IMR-90 (cell line): ENCODE results near the gene EXPH5. TPM values are rescaled to one million over a fixed set of nuclear protein-coding genes. Genes with fewer than 3 reads are reported as not detected.
A peak's percentile ranks its signal among the peaks of the same experiment; 100 is the strongest.

Experiments
- ATAC-seq: fragments of 200-7000 bp; cut with Tn5 transposase; 2 replicates; pipeline ENCODE4 v1.9.1; 2020; ENCODE audit warnings: low read depth, mild to moderate bottlenecking, moderate library complexity
- BruUV-seq: library from RNA; stranded (reverse); fragments of 400-500 nt; replicated peaks from 2 replicates; lab custom pipeline; 2021; lab: Mats Ljungman, UMichigan
- CTCF ChIA-PET: fragments of 300-600 bp; formaldehyde crosslinking; extraction: SDS; loops from one replicate; lab custom pipeline; 2021; ENCODE audit warnings: antibody characterized with exemption; lab: Yijun Ruan, JAX
- POLR2A ChIA-PET: fragments of 300-600 bp; sonication (Branson Sonifier 250); formaldehyde crosslinking; loops from one replicate; lab custom pipeline; 2022; ENCODE audit warnings: antibody characterized with exemption; ENCODE audit not compliant: unreplicated experiment; lab: Charles Lee
- DNase-seq: peaks from one replicate; pipeline ENCODE4 v3.0.0; 2013
- H2AFZ ChIP-seq: replicated peaks from 2 replicates; pipeline ENCODE3; 2013; ENCODE audit warnings: low read length, mild to moderate bottlenecking; ENCODE audit not compliant: poor library complexity
- H2AK5ac ChIP-seq: 2 replicates; pipeline ENCODE4 v1.6.1; 2013; ENCODE audit warnings: low read depth, low read length, inconsistent platforms
- H2AK9ac ChIP-seq: replicated peaks from 2 replicates; pipeline ENCODE3; 2013; ENCODE audit warnings: mild to moderate bottlenecking, low read depth, low read length, moderate library complexity; ENCODE audit not compliant: poor library complexity
- H2BK120ac ChIP-seq: 2 replicates; pipeline ENCODE4 v1.6.1; 2013; ENCODE audit warnings: low read depth, low read length, inconsistent platforms
- H2BK15ac ChIP-seq: 3 replicates; pipeline ENCODE4 v1.6.1; 2013; ENCODE audit warnings: low read depth, low read length, inconsistent platforms
- H2BK20ac ChIP-seq: 2 replicates; pipeline ENCODE4 v1.6.1; 2013; ENCODE audit warnings: low read depth, mild to moderate bottlenecking, inconsistent platforms, low read length, moderate library complexity
- H2BK5ac ChIP-seq: 2 replicates; pipeline ENCODE4 v1.6.1; 2013; ENCODE audit warnings: mild to moderate bottlenecking, low read depth, low read length, inconsistent platforms; ENCODE audit not compliant: poor library complexity, severe bottlenecking
- H3K14ac ChIP-seq: replicated peaks from 2 replicates; pipeline ENCODE4 v1.6.1; 2013; ENCODE audit warnings: low read depth, low read length, inconsistent platforms
- H3K18ac ChIP-seq: 2 replicates; pipeline ENCODE4 v1.6.1; 2013; ENCODE audit warnings: low read depth, low read length, control low read depth
- H3K23ac ChIP-seq: 2 replicates; pipeline ENCODE4 v1.6.1; 2013; ENCODE audit warnings: low read depth, low read length, inconsistent platforms
- H3K27ac ChIP-seq: 2 replicates; pipeline ENCODE4 v1.5.1; 2013; ENCODE audit warnings: mild to moderate bottlenecking, control low read depth, low read length; ENCODE audit not compliant: insufficient read depth
- H3K27me3 ChIP-seq: 2 replicates; pipeline ENCODE4 v1.6.1; 2013; ENCODE audit warnings: low read length; ENCODE audit not compliant: control insufficient read depth, insufficient read depth
- H3K36me3 ChIP-seq: 2 replicates; pipeline ENCODE4 v1.6.1; 2013; ENCODE audit warnings: low read length, mixed read lengths; ENCODE audit not compliant: control insufficient read depth, insufficient read depth
- H3K4ac ChIP-seq: 2 replicates; pipeline ENCODE4 v1.6.1; 2013; ENCODE audit warnings: low read depth, low read length, inconsistent platforms
- H3K4me1 ChIP-seq: 2 replicates; pipeline ENCODE4 v1.6.1; 2013; ENCODE audit warnings: low read length, mixed read lengths; ENCODE audit not compliant: control insufficient read depth, insufficient read depth
- H3K4me2 ChIP-seq: 2 replicates; pipeline ENCODE4 v1.6.1; 2013; ENCODE audit warnings: low read depth, mild to moderate bottlenecking, control low read depth, low read length, moderate library complexity
- H3K4me3 ChIP-seq: 2 replicates; pipeline ENCODE4 v1.5.1; 2013; ENCODE audit warnings: low read depth, mild to moderate bottlenecking, control low read depth, low read length, moderate library complexity; ENCODE audit not compliant: insufficient read depth
- H3K56ac ChIP-seq: 2 replicates; pipeline ENCODE4 v1.6.1; 2013; ENCODE audit warnings: low read length, inconsistent platforms; ENCODE audit not compliant: insufficient read depth; ENCODE audit errors: extremely low read depth
- H3K79me1 ChIP-seq, 2 experiments: 2 replicates each; pipeline ENCODE4 v1.6.1; 2013; ENCODE audit warnings: low read length in 2 of 2, inconsistent platforms in 1 of 2, low read depth in 1 of 2
- H3K9ac ChIP-seq: 2 replicates; pipeline ENCODE4 v1.6.1; 2013; ENCODE audit warnings: low read depth, low read length, control low read depth
- H3K9me1 ChIP-seq: 2 replicates; pipeline ENCODE4 v1.6.1; 2013; ENCODE audit warnings: low read length, inconsistent platforms; ENCODE audit not compliant: insufficient read depth
- H3K9me3 ChIP-seq: 2 replicates; pipeline ENCODE4 v1.6.1; 2013; ENCODE audit warnings: low read length; ENCODE audit not compliant: control insufficient read depth, insufficient read depth
- H4K20me1 ChIP-seq: 2 replicates; pipeline ENCODE4 v1.6.1; 2013; ENCODE audit warnings: low read length, inconsistent platforms; ENCODE audit not compliant: insufficient read depth
- H4K5ac ChIP-seq: 2 replicates; pipeline ENCODE4 v1.6.1; 2013; ENCODE audit warnings: mild to moderate bottlenecking, low read depth, low read length, control low read depth
- H4K8ac ChIP-seq, 2 experiments: 2 replicates each; pipeline ENCODE4 v1.6.1; 2013; ENCODE audit warnings: low read depth in 2 of 2, low read length in 2 of 2, control low read depth in 1 of 2, inconsistent platforms in 1 of 2
- H4K91ac ChIP-seq: 2 replicates; pipeline ENCODE4 v1.6.1; 2013; ENCODE audit warnings: low read depth, low read length, inconsistent platforms; ENCODE audit not compliant: insufficient read depth
- BHLHE40 ChIP-seq: fragments of 150-350 bp; IDR thresholded peaks from 2 replicates; pipeline ENCODE4 v1.6.1; 2016; ENCODE audit warnings: mild to moderate bottlenecking, low read depth, low read length
- MAFK ChIP-seq: IDR thresholded peaks from 2 replicates; pipeline ENCODE4 v1.6.1; 2012; ENCODE audit warnings: low read depth, low read length, improper control_type of control experiment
- POLR2A ChIP-seq: IDR thresholded peaks from 2 replicates; pipeline ENCODE4 v1.6.1; 2012; ENCODE audit warnings: mild to moderate bottlenecking, low read depth, low read length
- USF2 ChIP-seq: fragments of 150-350 bp; IDR thresholded peaks from 2 replicates; pipeline ENCODE4 v1.6.1; 2017; ENCODE audit warnings: mild to moderate bottlenecking, antibody characterized with exemption, low read length, low read depth
- WGBS, 2 experiments: methylation state at CpG; one replicate each; pipeline versions ENCODE4 v1.1.5 to v1.1.7; 2013; ENCODE audit warnings: missing lambda C conversion rate in 2 of 2; ENCODE audit not compliant: insufficient read length in 1 of 2; ENCODE audit errors: extremely low coverage in 2 of 2; 5-methylcytosine and 5-hydroxymethylcytosine counted together
- dilution Hi-C: fragments of 300-500 bp; cut with HindIII; formaldehyde crosslinking; loops from one replicate; pipeline ENCODE4 v1.14.3; 2018; ENCODE audit warnings: low sequenced_read_pairs; ENCODE audit not compliant: unreplicated experiment
- in situ Hi-C: fragments of 300-500 bp; cut with MboI; formaldehyde crosslinking; loops from 3 replicates; pipeline ENCODE4 v1.14.3; 2019; ENCODE audit warnings: low sequenced_read_pairs, inconsistent platforms, mixed read lengths
- intact Hi-C: fragments of 100-400 bp; cut with micrococcal nuclease; formaldehyde crosslinking; loops from 2 replicates; pipeline ENCODE4 v1.10.0; 2022
- polyA plus RNA-seq, 3 experiments: library from polyadenylated mRNA; depleted of rRNA; stranded (reverse); fragments of >200 nt; gene quantifications; 2 replicates each; pipeline ENCODE4 v1.2.3, GENCODE V29; 2012; ENCODE audit warnings: low replicate concordance in 1 of 3
- total RNA-seq: library from RNA; depleted of rRNA; stranded (reverse); fragments of >200 nt; gene quantifications from 2 replicates; pipeline ENCODE4 v1.2.3, GENCODE V29; 2012

The EXPH5 gene
- total and polyA plus RNA-seq, 2 of the 4 experiments (the other 2 are of a cell fraction) = 0.05 to 0.72 TPM

DNA sequence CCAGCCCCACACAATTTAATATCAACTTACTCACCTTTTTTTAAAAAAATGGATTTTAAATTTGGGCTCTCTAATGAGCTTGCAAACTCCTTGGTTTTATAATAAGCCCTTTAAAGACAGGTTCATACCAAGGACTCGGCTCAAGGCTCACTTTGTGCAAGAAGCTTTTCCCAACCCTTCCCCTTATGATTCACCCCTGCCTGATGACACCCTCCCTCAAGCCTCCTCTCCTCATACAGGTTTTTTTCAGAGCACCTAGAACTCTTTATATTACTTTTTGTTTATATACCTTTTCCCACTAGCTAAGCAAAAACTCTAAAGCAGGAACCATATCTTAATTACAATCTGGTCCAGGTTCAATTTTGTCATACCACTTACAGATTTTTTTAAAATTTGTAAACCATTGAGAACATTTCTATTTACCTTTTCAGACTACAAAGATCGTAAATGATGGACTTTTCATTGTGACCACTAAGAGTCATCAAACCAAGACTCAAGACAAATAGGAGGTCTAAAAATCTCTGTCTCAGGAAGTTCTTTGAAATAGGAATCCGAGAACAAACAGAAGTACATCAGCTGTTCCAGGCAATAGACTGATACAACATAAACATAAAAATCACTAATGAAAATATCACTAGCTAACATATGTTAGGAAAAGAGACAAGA is 13.1 kb upstream of the EXPH5 start:
- H3K27me3 ChIP-seq = peaks cover 2% of the 10 kb centered on the region; the same call in 1 of the 2 replicates
- no peaks in the 10 kb centered on the region for H3K9me3 ChIP-seq
- no peak overlapping the region for H2AK5ac ChIP-seq
- H4K5ac ChIP-seq = no peak overlapping the region
- no peak overlapping the region for H3K14ac ChIP-seq
- no CpG with 5 or more reads among the region's 3 CpGs for WGBS, 2 experiments
- no peak overlapping the region for H3K4ac ChIP-seq
- TF ChIP-seq MAFK (no peak), USF2 (no peak), BHLHE40 (no peak), POLR2A (no peak)
- H4K91ac ChIP-seq = no peak overlapping the region
- H4K8ac ChIP-seq = no peak overlapping the region
- intact Hi-C loops = loop anchor here (10.0 kb wide), 1 partner anchor 1062 kb away; no protein-coding TSS in a partner anchor
- ChIA-PET POLR2A (no interaction called here), CTCF (interaction anchor here (0.7 kb wide), 1 partner anchor 18 kb away, joined by 3 read pairs; no protein-coding TSS in a partner anchor)
- H2BK15ac ChIP-seq = no peak overlapping the region
- ATAC-seq = no peak
- no peak overlapping the region for H2BK120ac ChIP-seq
- no peak overlapping the region for H2AFZ ChIP-seq
- no peak overlapping the region for H3K9ac ChIP-seq
- H3K4me2 ChIP-seq = no peak overlapping the region
- H3K79me1 ChIP-seq = no peaks in the 10 kb centered on the region
- H3K4me3 ChIP-seq = no peak overlapping the region
- no TSS peak for BruUV-seq
- H3K18ac ChIP-seq = no peak overlapping the region
- no peak overlapping the region for H3K27ac ChIP-seq
- no peak overlapping the region for H3K23ac ChIP-seq
- dilution Hi-C loops = no loop called here
- H3K9me1 ChIP-seq = no peaks in the 10 kb centered on the region
- peak; percentile 4 for DNase-seq
- no peaks in the 10 kb centered on the region for H3K36me3 ChIP-seq
- no peak overlapping the region for H3K56ac ChIP-seq
- no peak overlapping the region for H2AK9ac ChIP-seq
- H2BK5ac ChIP-seq = no peak overlapping the region
- no peaks in the 10 kb centered on the region; the same call in 1 of the 2 replicates for H3K4me1 ChIP-seq
- no peak overlapping the region for H2BK20ac ChIP-seq
- H4K20me1 ChIP-seq = no peaks in the 10 kb centered on the region
- in situ Hi-C loops = no loop called here
